NK-92 (cell line): ENCODE results near the gene ZNF385A.
"Not testable (repeated sequence)": the region's sequence is repeated elsewhere in the genome, so short reads cannot be mapped to it uniquely, and the experiment has no call there.

Experiments
- DNase-seq: peaks from one replicate; lab custom pipeline; 2025; ENCODE audit not compliant: unreplicated experiment; lab: John Stamatoyannopoulos, UW

Gene ZNF385A

DNA sequence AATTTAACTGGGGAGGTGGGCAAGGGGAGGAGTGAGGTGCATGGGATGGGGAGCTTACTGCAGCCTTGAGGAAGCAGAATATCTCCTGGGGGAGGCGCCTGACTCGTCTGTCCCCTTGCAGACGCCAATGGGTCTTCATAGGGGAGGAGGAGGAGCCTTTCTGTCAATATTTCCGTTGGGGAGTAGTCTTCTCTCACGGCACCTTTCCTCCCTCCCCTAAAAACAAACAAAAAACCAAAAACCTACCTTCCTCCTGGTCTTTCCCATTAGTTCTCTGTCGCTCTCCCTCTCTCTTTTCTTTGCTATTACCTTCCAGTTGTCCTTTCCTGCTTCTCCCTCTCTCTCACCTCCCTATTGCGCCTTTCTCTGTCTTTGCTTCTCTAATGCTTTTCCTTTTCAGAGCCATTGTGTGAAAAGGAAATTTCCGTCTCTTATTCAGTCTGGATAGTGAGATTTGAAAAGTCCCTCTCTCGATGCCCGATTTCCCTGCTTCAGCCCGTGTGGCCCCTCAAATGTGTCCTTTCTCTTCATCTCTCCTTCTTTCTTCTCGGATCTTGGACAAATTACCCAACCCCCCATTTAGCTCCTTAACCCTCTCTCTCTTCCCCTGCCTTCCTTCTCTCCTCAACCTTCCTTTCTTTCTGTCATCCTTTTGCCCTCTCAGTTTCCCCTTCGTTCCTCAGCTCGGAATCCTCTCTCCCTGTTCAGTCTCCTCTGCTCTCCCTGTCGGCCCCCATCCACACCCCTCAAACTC, 26.2 kb downstream of the ZNF385A start:
- DNase-seq = no peak

DNA sequence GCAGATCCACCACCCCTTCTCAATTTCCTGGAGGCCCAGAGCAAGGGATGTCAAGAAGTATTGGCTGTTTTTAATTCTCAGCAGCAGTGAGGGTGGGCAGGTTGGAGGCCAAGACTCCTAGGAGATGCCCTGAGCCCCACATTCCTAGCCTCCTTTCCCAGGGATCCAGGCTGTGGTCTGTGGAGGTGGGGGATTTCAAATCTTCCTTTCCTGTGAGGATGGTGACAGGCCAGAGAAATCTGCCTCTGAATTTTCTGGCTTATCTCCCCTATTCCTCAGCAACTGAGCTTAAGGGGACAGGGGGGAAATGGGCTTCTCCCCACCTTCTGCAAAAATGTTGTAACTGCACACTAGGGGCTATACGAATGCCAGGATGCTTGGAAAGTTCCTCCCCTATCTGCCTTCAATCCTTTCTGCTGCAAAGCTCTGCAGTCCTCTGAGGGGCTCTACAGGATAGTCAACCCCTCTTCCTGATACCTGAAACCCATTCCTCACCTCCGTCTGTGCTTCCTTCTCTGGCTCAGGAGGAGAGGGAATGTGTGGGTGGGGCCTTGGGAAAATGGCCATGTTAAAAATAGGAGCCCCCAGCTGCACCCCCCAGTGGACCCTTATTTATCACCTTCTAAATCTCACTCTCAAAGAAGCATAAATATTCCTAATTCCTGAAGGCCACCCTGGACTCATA, 26.9 kb downstream of the ZNF385A start:
- DNase-seq = no peak

DNA sequence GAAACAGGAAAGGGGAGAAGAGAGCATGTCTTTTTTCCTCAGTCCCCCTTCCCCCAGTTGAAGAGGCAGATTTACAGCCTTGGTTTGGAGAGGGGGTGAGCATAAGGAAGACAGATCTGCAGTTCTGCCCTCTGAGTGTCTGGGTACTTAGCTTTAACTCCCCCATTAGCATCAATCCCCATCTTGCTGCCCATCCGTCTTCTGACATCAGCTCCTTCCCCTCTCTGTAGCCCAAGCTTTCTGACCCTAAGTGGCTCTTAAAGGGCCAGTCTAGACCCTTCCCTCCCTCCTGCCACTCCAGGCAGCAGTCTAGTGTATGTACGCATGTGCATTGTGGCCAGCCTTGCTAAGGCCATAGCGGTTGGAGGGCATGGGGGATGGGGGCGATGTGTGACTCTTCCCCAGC, 27.6 kb downstream of the ZNF385A start:
- DNase-seq = no peak

DNA sequence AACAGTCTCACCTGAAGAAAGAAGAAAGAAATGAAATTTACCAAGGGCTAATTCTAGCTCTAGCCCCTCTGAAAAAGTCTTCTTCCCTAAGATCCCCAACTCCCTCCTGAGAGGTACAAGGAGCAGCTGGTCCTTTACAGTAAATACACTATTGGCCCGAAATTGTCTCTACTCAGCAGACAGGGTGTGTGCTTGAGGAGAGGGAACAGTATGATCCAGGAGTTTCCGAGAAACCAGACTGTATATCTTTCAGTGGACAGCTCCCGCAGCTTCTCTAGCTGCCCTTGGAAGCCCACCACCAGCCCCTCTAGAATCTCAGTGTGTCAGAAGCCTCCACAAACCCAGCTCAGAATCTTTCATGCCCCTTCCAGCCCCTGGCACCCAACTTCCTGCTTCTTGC, 28.3 kb downstream of the ZNF385A start:
- no peak for DNase-seq

DNA sequence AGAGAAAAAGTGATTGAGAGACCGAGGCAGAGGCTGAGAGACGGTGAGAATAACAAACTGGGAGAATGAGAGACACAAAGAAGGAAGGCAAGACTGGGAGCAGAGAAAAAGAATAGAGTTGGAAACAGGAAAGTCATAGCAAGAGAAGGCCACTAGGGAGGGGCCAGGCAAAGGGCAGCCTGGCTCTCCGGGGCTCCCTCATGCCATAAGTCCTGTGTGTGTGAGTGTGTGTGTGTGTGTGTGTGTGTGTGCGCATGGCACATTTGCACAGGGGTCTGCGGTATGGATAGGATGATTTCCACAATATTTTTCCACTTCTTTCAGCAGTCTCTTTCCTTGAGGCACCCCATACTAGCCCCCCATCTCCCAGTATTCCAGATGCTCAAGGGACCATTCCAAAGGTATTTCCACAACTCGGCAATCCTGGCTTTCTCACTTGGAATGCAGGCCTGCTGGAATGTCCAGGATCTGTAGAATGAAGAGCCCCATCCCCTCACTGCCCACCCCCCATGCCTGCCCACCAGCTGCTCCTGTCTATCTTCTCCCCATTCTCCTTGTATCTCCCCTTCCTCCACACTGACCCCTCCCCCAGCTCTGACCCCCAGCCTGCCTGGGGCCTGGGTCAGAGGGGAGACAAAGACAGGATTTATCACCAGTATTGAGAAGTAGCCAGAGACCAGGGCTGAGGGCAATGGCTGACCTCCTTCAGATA, 29.3 kb downstream of the ZNF385A start:
- no peak for DNase-seq

DNA sequence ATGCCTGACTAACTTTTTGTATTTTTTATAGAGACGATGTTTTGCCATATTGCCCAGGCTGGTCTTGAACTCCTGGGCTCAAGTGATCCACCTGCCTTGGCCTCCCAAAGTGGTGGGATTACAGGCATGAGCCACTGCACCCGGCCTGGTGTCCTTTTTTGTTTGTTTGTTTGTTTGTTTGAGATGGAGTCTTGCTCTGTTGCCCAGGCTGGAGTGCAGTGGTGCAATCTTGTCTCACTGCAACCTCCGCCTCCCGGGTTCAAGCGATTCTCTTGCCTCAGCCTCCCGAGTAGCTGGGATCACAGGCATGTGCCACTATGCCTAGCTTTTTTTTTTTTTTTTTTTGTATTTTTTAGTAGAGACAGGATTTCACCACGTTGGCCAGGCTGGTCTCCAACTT, 30.3 kb downstream of the ZNF385A start:
- DNase-seq = not testable (repeated sequence)

DNA sequence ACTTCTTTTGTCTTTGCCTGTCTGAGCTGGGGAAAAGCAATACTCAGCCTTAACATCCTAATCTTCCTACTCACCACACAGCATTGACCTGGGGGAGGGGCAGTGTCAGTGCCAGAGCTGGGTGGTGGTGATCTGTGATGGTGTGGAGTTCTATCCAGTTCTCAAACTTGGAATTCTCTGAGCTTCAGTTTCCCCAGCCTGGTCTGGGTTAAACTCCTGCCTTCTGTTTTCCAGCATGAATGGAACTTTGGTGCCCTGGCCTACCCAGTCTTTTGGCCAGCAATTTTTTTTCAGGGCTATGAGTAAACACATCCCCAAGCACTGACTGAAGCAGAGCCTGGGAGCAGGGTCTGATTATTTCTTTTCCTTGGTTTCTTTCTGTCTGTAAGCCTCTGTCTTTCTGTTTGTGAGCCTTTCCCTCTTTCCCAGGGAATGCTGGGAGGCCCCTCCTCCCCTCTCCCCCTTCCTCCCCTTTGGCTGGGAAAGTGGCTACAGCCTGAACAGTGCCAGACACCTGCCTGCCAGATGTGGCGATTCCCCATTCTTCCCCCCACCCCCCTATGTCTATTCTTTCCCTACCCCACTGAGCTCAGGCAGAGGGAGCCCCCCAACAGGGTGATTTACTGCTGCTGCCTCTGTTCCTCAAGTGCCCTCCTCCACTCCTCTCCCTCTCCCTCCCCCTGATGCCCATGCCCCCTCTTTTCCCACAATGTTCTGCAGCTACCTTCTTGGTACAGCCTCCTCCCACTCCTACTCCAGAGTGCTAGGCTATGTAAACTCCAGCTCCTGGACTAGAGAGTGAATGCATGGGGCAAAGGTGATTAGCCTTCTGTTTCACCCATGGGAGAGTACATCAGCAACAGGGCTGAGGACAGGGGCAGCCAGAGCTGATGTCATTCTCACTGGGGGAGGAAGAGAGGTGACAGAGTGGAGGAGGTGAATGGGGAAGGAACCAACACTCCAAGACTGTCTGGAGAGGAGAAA, 31.4 kb downstream of the ZNF385A start:
- DNase-seq = no peak

DNA sequence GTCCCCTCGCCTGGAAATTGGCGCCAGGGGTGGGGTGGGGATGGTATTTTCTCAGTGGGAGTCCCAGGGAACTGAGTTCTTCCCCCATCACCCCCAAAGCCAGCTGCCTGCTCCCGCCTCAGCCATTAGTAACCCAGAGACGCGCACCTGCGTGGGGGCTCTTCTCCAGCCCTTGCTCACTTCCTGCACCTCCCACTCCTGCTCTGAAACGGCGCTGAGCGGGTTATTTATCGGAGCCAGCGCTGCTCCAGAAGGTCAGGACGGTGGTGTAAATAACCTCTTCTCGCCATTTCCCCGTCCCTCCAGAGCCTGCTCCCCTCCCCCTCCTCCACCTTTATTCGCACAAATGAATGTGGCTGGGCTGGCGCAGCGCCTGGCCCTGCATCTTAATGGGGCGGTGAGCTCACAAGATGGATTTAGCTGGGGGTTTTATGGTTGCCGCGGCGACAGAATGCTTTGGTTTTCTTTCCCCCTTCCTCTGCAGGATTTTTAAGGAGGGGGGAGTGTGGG, 32.5 kb downstream of the ZNF385A start:
- DNase-seq = no peak

DNA sequence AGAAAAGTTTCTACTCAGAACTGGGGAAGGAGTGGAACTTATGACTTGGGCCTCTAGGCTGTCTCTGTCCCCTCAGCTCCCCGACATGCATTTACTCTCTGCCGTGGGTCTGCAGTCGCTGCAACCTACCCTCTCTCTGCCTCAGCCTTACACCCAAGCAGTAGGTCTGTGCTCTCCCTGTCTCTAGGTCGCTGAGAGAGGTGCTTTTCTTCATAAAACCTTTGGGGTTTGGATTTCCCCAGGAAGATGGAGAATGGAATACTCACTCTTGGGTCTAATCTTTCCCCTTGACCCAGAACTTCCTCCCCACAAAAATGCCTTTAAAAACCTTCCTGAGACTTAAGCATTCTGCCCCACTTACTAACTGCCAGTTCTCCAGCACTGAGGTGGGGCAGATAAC, 33.2 kb downstream of the ZNF385A start:
- DNase-seq = no peak

DNA sequence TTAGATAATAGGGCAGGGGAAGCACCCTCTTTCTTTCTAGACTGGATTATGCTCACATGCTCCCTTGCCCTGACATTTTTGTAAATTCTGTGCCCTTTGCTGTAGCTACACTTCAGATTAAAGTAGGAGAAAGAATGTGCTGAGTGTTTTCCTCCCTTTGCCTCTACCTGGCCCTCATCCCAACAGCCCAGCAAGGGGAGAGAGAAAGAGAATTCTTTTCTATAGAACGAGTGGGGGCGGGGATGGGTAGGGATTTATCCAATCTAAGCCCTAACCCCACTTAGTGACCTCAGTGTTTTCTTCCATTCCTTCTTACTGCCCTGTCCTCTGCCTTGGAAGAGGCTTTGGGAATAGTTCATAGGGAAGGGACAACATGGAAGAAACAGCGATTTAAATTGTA, 33.8 kb downstream of the ZNF385A start:
- DNase-seq = no peak

DNA sequence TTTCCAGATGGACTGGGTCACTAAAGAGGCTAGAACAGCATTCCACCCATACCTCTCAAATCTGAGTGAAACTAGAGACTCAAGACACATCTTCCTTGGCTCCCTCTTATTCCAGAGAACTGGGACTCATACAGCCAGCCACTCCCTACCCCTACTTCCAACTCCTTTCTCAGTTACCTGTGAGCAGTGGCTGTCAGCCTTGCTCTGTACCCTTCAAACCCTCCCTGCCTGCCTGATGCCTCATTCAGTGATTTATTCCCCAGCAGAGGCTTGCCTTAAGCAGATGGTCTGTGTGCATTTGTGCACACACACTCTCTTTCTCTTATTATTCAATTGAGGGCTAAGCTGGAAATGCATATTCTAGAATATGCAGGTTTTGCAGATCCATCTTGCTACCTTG, 34.9 kb downstream of the ZNF385A start:
- DNase-seq = no peak

DNA sequence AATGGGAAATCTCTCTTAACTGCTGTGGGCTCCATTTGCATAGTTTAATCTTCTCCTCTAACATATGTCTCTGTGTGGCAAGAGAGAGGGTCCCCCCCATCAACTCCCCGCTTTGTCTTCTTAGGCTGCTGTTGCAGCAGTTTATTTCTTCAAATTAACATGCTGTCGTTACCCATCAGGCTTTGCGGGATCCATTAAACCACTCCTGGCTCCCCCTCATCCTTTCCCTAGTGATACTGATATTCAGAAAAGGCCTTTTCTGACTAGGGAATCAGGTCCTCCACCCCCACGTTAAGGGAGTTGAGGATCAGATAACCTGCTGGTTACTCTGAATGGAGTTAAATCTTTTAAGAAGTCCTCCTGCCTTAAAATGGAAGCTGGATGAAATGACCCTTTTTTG, 35.5 kb downstream of the ZNF385A start:
- DNase-seq = no peak

DNA sequence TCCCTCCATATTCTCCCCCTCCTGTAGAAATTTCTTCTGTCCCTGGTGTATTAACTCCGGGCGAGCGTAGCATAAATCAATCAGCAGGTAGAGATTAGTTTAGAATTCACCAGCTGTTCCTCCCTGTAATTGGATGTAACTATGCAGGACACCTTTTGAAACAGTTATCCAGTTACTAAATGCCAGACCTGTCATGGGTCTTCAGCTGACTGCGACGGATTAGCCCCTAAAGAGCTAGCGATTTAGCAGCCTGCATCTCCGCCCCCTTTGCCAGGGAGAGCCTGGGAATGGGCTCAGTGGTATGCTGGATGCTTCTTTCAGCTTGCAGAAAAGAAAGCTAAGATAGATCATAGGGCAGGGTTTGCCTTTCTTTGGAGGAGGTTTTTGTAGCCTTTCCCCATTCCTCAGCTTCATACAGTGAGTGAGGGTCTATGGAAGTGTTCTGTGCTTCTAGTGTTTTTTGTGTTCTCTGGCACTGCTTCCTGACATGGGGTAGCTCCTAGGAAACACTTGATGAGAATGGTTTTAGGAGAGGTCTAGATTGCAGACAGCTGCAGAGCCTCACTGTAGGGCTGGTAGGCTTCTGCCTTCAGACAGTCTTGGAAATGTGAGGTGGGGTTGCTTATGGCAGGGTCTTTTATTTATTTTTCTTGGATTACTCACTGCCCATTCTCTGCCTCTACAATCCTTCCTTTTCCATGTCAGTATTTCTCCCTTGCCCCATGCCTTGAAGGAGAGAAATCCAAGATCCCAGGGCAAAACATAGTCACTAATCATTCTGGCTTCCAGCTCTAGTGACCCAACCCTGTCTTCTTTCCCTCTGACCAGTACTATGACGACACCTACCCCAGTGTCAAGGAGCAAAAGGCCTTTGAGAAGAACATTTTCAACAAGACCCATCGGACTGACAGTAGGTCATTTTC, 42.9 kb downstream of the ZNF385A start:
- DNase-seq = no peak

DNA sequence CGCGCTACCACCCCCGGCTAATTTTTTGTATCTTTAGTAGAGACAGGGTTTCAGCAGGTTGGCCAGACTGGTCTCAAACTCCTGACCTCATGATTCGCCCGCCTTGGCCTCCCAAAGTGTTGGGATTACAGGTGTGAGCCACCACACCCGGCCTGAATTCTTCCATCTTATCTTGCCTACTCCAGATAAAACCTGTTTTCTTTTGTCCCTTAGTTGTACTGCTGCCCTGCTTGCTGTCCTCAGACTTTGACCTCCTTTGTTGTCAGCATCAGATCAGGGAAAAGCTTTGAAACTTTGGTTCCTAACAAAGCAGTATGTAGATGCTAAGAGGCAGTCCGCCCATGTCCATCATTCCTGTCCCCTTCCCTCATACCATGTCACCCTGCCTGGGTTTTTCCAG, 43.7 kb downstream of the ZNF385A start:
- no peak for DNase-seq

DNA sequence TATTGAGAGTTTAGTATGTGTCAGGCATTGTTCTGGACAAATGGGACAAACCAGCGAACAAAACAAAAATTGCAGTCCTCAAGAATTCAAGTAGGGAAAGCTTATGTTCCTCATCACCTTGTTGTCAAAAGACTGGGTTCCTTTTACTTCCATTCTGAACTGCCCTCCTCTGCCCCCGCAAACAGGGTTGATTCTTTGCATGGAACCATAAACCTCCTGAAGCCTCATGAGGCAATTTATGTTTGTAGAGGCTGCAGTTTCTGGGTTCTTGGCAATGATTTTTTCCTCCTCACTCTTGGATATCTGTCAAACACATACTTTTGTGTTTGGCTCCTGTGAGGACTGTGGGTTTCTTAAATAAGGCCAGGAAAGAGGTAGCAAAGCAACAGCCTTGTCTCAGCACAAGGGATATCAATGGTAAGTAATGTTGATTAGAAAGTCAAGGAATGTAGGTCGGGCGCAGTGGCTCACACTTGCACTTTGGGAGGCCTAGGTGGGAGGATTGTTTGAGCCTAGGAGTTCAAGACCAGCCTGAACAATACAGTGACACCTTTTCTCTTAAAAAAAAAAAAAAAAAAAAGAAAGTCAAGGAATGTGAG, 45.7 kb downstream of the ZNF385A start:
- no peak for DNase-seq

DNA sequence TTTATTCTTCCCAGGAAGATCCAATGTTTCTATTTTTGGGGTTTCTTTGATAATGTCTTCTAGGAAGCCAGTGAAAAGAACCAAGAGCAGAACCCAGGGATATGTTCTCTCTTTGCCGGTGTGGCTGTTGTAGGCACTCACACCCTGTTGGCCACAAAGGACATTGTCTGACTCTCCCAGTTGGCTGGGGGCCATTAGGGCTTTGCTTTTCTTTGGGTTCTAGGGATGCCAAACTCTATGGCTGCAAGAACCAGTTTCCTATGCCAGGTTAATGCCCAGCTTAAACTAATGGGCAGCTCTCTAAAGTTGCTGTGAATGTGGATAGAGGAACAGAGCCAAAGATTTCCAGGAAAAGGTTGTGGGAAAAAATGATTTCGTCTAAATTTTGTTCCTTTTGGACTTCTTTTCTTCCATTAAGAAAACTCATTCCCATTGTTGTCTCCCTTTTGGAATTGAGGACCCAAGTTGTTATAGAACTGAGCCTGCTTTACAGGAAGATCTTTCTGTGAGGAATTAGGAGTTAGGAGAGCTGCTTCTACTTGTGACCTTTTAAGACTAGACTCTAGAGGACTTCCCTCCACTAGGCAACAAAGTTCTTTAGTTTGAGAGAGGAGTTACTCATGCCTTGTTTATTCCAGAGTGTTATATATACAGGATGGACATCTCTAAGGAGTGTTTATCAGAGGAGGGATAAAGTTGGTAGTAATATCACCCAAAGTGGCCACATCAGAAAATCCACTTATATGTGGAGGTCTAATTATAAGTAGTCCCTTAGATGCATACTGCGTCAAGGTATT, 46.5 kb downstream of the ZNF385A start:
- no peak for DNase-seq

DNA sequence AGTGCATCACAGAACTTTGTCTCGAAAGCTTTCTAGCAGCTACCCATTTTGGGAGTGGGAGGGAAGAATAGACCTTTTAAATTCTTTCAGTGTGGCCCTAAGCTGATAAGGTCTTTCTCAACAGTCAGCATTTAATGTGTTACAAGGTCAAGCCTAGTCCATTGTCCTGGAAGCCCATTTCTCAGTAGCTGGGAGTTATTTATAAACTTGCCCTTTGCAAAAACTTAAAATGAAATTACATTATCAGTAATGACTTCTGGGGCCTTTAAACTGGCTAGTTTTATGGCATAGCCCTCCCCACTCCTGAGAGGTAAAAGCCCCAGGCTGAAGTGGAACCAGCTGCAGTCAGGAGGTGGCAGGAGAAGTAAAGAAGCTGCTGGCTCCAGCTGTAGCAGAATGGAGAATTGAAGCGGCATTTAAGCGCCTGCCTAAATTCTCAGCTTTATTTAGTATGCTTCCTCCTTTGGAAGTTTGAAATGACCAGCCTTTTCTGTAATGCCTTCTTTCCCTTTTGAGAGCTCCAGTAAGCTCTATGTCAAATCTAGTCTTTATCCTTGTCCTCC, 47.2 kb downstream of the ZNF385A start:
- DNase-seq = no peak

DNA sequence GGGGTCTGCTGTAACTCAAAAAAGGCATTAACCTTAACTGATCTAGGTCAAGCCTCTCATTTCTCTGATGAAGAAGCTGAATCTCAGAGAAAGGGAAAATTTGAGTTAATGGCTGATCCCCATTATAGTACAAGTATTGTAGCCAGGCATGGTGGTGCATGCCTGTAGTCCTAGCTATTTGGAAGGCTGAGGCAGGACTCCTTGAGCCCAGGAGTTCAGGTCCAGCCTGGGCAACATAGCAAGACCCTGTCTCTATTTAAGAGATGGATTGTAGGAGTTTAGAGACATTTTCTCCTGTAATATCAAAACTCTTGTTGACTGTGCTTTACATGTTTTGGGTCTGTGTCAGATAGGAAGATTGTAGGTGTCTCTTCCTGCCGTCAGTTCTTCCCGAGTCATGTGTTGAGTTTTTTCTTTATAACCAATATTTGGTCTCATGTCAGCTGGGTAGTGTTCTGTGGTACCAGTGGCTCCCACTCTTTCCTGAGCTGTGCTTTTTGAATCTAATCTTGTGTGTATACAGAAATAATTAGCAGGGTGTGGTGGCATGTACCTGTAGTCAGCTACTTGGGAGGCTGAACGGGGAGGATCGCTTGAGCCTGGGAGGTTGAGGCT, 51.0 kb downstream of the ZNF385A start:
- no peak for DNase-seq
